Natural killer cell treated with Interleukin-12 subunit alpha and Interleukin-12 subunit beta and Interleukin-15 and Interleukin-18, amount 100 ng/mL, for 72 hours (primary cell): ENCODE measurements around the gene GPRC5A. TPM values are rescaled to one million over a fixed set of nuclear protein-coding genes. Genes with fewer than 3 reads are reported as not detected.

ENCODE experiments used
- ATAC-seq, 2 donors: fragments of 150-1000 bp; cut with Tn5 transposase in 1 of 2; sonication (Bioruptor Pico), chemical (Tn5 transposase) in 1 of 2; 2 replicates each; pipeline ENCODE4 v1.10.0; 2021
- DNase-seq: peaks from one replicate; pipeline ENCODE4 v3.0.0; 2022; ENCODE audit warnings: low spot score
- H3K27ac Mint-ChIP-seq, 2 donors: 1 replicate in 1 of 2; 2 replicates in 1 of 2; pipeline ENCODE4 v1.8.0; 2022; ENCODE audit warnings: mixed read lengths in 2 of 2, mild to moderate bottlenecking in 1 of 2, moderate library complexity in 1 of 2
- H3K27me3 Mint-ChIP-seq, 2 donors: 1 replicate in 1 of 2; 2 replicates in 1 of 2; pipeline ENCODE4 v1.8.0; 2022; ENCODE audit warnings: mixed read lengths in 2 of 2
- H3K36me3 Mint-ChIP-seq: one replicate; pipeline ENCODE4 v1.8.0; 2022; ENCODE audit warnings: mixed read lengths
- H3K4me1 Mint-ChIP-seq, 2 donors: 1 replicate in 1 of 2; 2 replicates in 1 of 2; pipeline ENCODE4 v1.8.0; 2022; ENCODE audit warnings: low read depth in 2 of 2, mixed read lengths in 2 of 2, mild to moderate bottlenecking in 1 of 2
- H3K4me3 Mint-ChIP-seq: one replicate; pipeline ENCODE4 v1.8.0; 2022; ENCODE audit warnings: mixed read lengths
- H3K9me3 Mint-ChIP-seq: 2 replicates; pipeline ENCODE4 v1.8.0; 2022; ENCODE audit warnings: mixed read lengths
- total RNA-seq, 2 donors: library from RNA; stranded (reverse); gene quantifications; one replicate each; pipeline ENCODE4 v1.2.3, GENCODE V29; 2022

Gene GPRC5A
- total RNA-seq, 2 donors from 2014 or later, result not detected

- no peak overlapping the region for H3K4me3 Mint-ChIP-seq
- H3K36me3 Mint-ChIP-seq, result no peaks in the 10 kb centered on the region
- no peaks in the 10 kb centered on the region for H3K9me3 Mint-ChIP-seq
- ATAC-seq (no peak), DNase-seq (no peak)
- peaks cover 10 to 36% of the 10 kb centered on the region in 2 donors for H3K27me3 Mint-ChIP-seq
- H3K4me1 Mint-ChIP-seq, result no peaks in the 10 kb centered on the region
- no peak overlapping the region for H3K27ac Mint-ChIP-seq
Measured at GRCh38 chr12:12951504-12951903, 60.1 kb downstream of the GPRC5A start.

GRCh38 chr12:12952036-12952435 is 60.7 kb downstream of the GPRC5A start, which contains the start of gene GPRC5D:
TSS of gene GPRC5D (minus strand) at chr12:12952170. CDS start at chr12:12950384, 1,786 bp downstream.
- Mint-ChIP-seq H3K27me3 (peaks cover 10 to 35% of the 10 kb centered on the region in 2 donors), H3K36me3 (no peaks in the 10 kb centered on the region), H3K4me1 (no peaks in the 10 kb centered on the region), H3K27ac (no peak within 1 kb of the TSS), H3K9me3 (no peaks in the 10 kb centered on the region), H3K4me3 (no peak within 1 kb of the TSS)
- no peak for ATAC-seq
- no peak for DNase-seq

- ATAC-seq, result no peak
- H3K27ac Mint-ChIP-seq, result no peak overlapping the region
- no peak for DNase-seq
- no peak overlapping the region for H3K4me3 Mint-ChIP-seq
- H3K4me1 Mint-ChIP-seq, result no peaks in the 10 kb centered on the region
- no peaks in the 10 kb centered on the region for H3K36me3 Mint-ChIP-seq
- H3K9me3 Mint-ChIP-seq, result no peaks in the 10 kb centered on the region
- peaks cover 7 to 35% of the 10 kb centered on the region in 2 donors for H3K27me3 Mint-ChIP-seq
Measured at GRCh38 chr12:12954356-12954755, 63.0 kb downstream of the GPRC5A start.

GRCh38 chr12:12954878-12955625 is 63.7 kb downstream of the GPRC5A start:
- H3K27me3 Mint-ChIP-seq, result peaks cover under 1 to 30% of the 10 kb centered on the region in 2 donors

GRCh38 chr12:12958886-12959285 is 67.5 kb downstream of the GPRC5A start:
- H3K4me3 Mint-ChIP-seq, result no peak overlapping the region
- no peak for ATAC-seq
- no peak overlapping the region for H3K27ac Mint-ChIP-seq
- peaks cover 5 to 7% of the 10 kb centered on the region in 2 donors for H3K4me1 Mint-ChIP-seq
- DNase-seq, result no peak
- H3K27me3 Mint-ChIP-seq, result peaks cover 0 to 23% of the 10 kb centered on the region in 2 donors
- no peaks in the 10 kb centered on the region for H3K9me3 Mint-ChIP-seq
- H3K36me3 Mint-ChIP-seq, result no peaks in the 10 kb centered on the region

More at GRCh38 chr12:12954878-12955625, 63.7 kb downstream of the GPRC5A start:
- no peak overlapping the region for H3K4me3 Mint-ChIP-seq
- no peak for ATAC-seq
- H3K9me3 Mint-ChIP-seq, result no peaks in the 10 kb centered on the region
- no peak for DNase-seq
- no peak overlapping the region for H3K27ac Mint-ChIP-seq
- H3K36me3 Mint-ChIP-seq, result no peaks in the 10 kb centered on the region
- no peaks in the 10 kb centered on the region for H3K4me1 Mint-ChIP-seq

- no peak for ATAC-seq
- Mint-ChIP-seq H3K27ac (no peak overlapping the region), H3K36me3 (no peaks in the 10 kb centered on the region), H3K4me1 (peaks cover 11 to 15% of the 10 kb centered on the region in 2 donors), H3K4me3 (no peak overlapping the region), H3K9me3 (no peaks in the 10 kb centered on the region), H3K27me3 (peaks cover 0 to 15% of the 10 kb centered on the region in 2 donors)
- no peak for DNase-seq
Measured at GRCh38 chr12:12960639-12961209, 69.4 kb downstream of the GPRC5A start.

- DNase-seq, result no peak
Measured at GRCh38 chr12:12964255-12964654, 72.9 kb downstream of the GPRC5A start.

GRCh38 chr12:12965836-12966235 is 74.5 kb downstream of the GPRC5A start:
- H3K27ac Mint-ChIP-seq, result no peak overlapping the region
- H3K9me3 Mint-ChIP-seq, result no peaks in the 10 kb centered on the region
- DNase-seq, result no peak

More at GRCh38 chr12:12964255-12964654, 72.9 kb downstream of the GPRC5A start:
- H3K4me1 Mint-ChIP-seq, result peaks cover 11 to 15% of the 10 kb centered on the region in 2 donors
- no peaks in the 10 kb centered on the region for H3K36me3 Mint-ChIP-seq
- ATAC-seq, result peak; percentile 83 to 84
- no peaks in the 10 kb centered on the region for H3K9me3 Mint-ChIP-seq
- H3K4me3 Mint-ChIP-seq, result no peak overlapping the region
- peaks cover 0 to under 1% of the 10 kb centered on the region in 2 donors for H3K27me3 Mint-ChIP-seq
- no peak overlapping the region for H3K27ac Mint-ChIP-seq

More at GRCh38 chr12:12965836-12966235, 74.5 kb downstream of the GPRC5A start:
- no peak for ATAC-seq
- Mint-ChIP-seq H3K4me1 (peaks cover 11 to 15% of the 10 kb centered on the region in 2 donors), H3K27me3 (no peaks in the 10 kb centered on the region), H3K4me3 (no peak overlapping the region), H3K36me3 (no peaks in the 10 kb centered on the region)

Other genes starting within 250 kb of the GPRC5A start
- 1 to 10 TPM; 6.4 to 9.9 TPM for gene GPR19, start 195.4 kb upstream of the GPRC5A start, total RNA-seq
- gene CDKN1B, start 174.2 kb upstream of the GPRC5A start, total RNA-seq, result 10 to 100 TPM; 24.6 to 38.1 TPM
- 1 to 10 TPM in 1 of 2 donors, under 1 TPM in 1; 0.90 to 3.3 TPM for gene APOLD1, start 105.9 kb upstream of the GPRC5A start, total RNA-seq
- gene DDX47, start 78.2 kb upstream of the GPRC5A start, total RNA-seq, result 10 to 100 TPM; 79.2 to 81.3 TPM
- not detected for gene GPRC5D, start 60.6 kb downstream of the GPRC5A start, total RNA-seq
- gene HEBP1, start 108.7 kb downstream of the GPRC5A start, total RNA-seq, result 10 to 100 TPM; 11.2 to 13.9 TPM
- 10 to 100 TPM in 1 of 2 donors, 1 to 10 TPM in 1; 7.2 to 10.1 TPM for gene FAM234B, start 152.8 kb downstream of the GPRC5A start, total RNA-seq
- not detected for gene GSG1, start 212.1 kb downstream of the GPRC5A start, total RNA-seq